H1 (cell line): ENCODE results near the gene KLF13. TPM values are rescaled to one million over a fixed set of nuclear protein-coding genes. Genes with fewer than 3 reads are reported as not detected.

Source experiments
- NANOG ChIP-seq: IDR thresholded peaks from 2 replicates; pipeline ENCODE4 v1.6.1; 2011; ENCODE audit warnings: low read length, low read depth, mild to moderate bottlenecking, inconsistent platforms; ENCODE audit not compliant: insufficient read depth, poor library complexity, severe bottlenecking
- polyA plus RNA-seq, 7 experiments: library from polyadenylated mRNA; depleted of rRNA in 3 of 7; stranded (reverse) in 5 of 7; unstranded in 2 of 7; fragments of >200 nt in 5 of 7; fragments of 200-250 nt in 2 of 7; gene quantifications; 1 replicate in 5 of 7; 2 replicates in 1 of 7; 4 replicates in 1 of 7; pipeline versions ENCODE4 v1.2.1 to v1.2.3, GENCODE V29; 2011 to 2013; ENCODE audit warnings: missing spikeins in 2 of 7, mixed read lengths in 2 of 7
- total RNA-seq: library from RNA; stranded (reverse); fragmentation: NEBNext Ultra II Directional; extraction: Animal tissue kit (Norgen Biotek cat#: 25700); gene quantifications from 2 replicates; pipeline ENCODE4 v1.2.1, GENCODE V29; 2021

Gene KLF13
- total and polyA plus RNA-seq, 2 of the 8 experiments (the other 6 are each of a cell fraction or from before 2014, with no cell fraction given) = 18.3 to 33.4 TPM

GRCh38 chr15:31379577-31379976, 52.9 kb downstream of the KLF13 start (continued):
- TF ChIP-seq NANOG = no peak
